HG02938 (cell line): ENCODE results near the gene CCT2.
"Not testable (repeated sequence)": the region's sequence is repeated elsewhere in the genome, so short reads cannot be mapped to it uniquely, and the experiment has no call there.

ENCODE experiments used
- ATAC-seq: cut with Tn5 transposase; IDR thresholded peaks from one replicate; pipeline ENCODE4 v1.9.1; 2021; ENCODE audit warnings: mild to moderate bottlenecking, moderate library complexity; ENCODE audit not compliant: unreplicated experiment

Gene CCT2

GRCh38 chr12:69588527-69588926, 3.3 kb downstream of the CCT2 start:
- no peak for ATAC-seq

GRCh38 chr12:69589082-69589481, 3.8 kb downstream of the CCT2 start:
- no peak for ATAC-seq

- no peak for ATAC-seq
These were observed 10.4 kb downstream of the CCT2 start for GRCh38 chr12:69595689-69596088.

- ATAC-seq: no peak
These were observed 13.0 kb downstream of the CCT2 start for GRCh38 chr12:69598174-69598753.

GRCh38 chr12:69600804-69601203, 15.5 kb downstream of the CCT2 start:
- ATAC-seq: no peak

GRCh38 chr12:69601962-69602685, 16.9 kb downstream of the CCT2 start:
- ATAC-seq: no peak

GRCh38 chr12:69602954-69603353, 17.7 kb downstream of the CCT2 start:
- ATAC-seq: no peak

GRCh38 chr12:69603556-69603955, 18.3 kb downstream of the CCT2 start:
- not testable (repeated sequence) for ATAC-seq

GRCh38 chr12:69604275-69604674, 19.0 kb downstream of the CCT2 start:
- ATAC-seq: not testable (repeated sequence)

- ATAC-seq: no peak
These were observed 22.9 kb downstream of the CCT2 start for GRCh38 chr12:69608114-69608513.

- ATAC-seq: no peak
These were observed 24.9 kb downstream of the CCT2 start for GRCh38 chr12:69610126-69610525.

GRCh38 chr12:69610729-69611128, 25.5 kb downstream of the CCT2 start, which contains the start of gene LRRC10:
LRRC10 (minus strand) TSS chr12:69610907; CDS start chr12:69610838, 69 bp downstream.
- no peak for ATAC-seq

GRCh38 chr12:69613351-69613750, 28.1 kb downstream of the CCT2 start:
- ATAC-seq: no peak

- no peak for ATAC-seq
These were observed 30.8 kb downstream of the CCT2 start for GRCh38 chr12:69616025-69616424.

- ATAC-seq: no peak
These were observed 33.8 kb downstream of the CCT2 start for GRCh38 chr12:69619050-69619449.

- no peak for ATAC-seq
These were observed 34.8 kb downstream of the CCT2 start for GRCh38 chr12:69620077-69620476.

GRCh38 chr12:69620921-69621320, 35.7 kb downstream of the CCT2 start:
- ATAC-seq: no peak

- ATAC-seq: no peak
These were observed 36.3 kb downstream of the CCT2 start for GRCh38 chr12:69621551-69621950.

GRCh38 chr12:69623970-69624369, 38.7 kb downstream of the CCT2 start:
- no peak for ATAC-seq

GRCh38 chr12:69627501-69627900, 42.2 kb downstream of the CCT2 start:
- ATAC-seq: no peak

- no peak for ATAC-seq
These were observed 44.9 kb downstream of the CCT2 start for GRCh38 chr12:69630191-69630590.

GRCh38 chr12:69633061-69633460, 47.8 kb downstream of the CCT2 start:
- no peak for ATAC-seq
